Psoas muscle (tissue), 8 donors: Measurements from ENCODE around the gene LZTS2. TPM values are rescaled to one million over a fixed set of nuclear protein-coding genes. Genes with fewer than 3 reads are reported as not detected.

ENCODE experiments used
- ATAC-seq, 4 donors: fragments of 200-7000 bp; cut with Tn5 transposase; one replicate each; pipeline ENCODE4 v1.9.1; 2020; ENCODE audit warnings: moderate library complexity in 3 of 4, mild to moderate bottlenecking in 2 of 4
- DNase-seq, 2 donors: peaks; one replicate each; pipeline ENCODE4 v3.0.0-alpha.2; 2020
- H3K27ac ChIP-seq: fragments of 200-600 bp; one replicate; pipeline ENCODE4 v1.8.0; 2022
- H3K27me3 ChIP-seq, 3 donors: fragments of 200-600 bp in 1 of 3; one replicate each; pipeline versions ENCODE4 v1.6.1 to v1.8.0; 2013 to 2022; ENCODE audit warnings: low read length in 2 of 3, mild to moderate bottlenecking in 2 of 3, moderate library complexity in 1 of 3; ENCODE audit not compliant: insufficient read depth in 3 of 3
- H3K36me3 ChIP-seq, 2 donors: fragments of 200-600 bp in 1 of 2; one replicate each; pipeline versions ENCODE4 v1.6.1 to v1.8.0; 2013 to 2022; ENCODE audit warnings: low read depth in 1 of 2, mild to moderate bottlenecking in 1 of 2, moderate library complexity in 1 of 2; ENCODE audit not compliant: insufficient read depth in 1 of 2
- H3K4me1 ChIP-seq: fragments of 200-600 bp; one replicate; pipeline ENCODE4 v1.8.0; 2022
- H3K4me3 ChIP-seq: fragments of 200-600 bp; one replicate; pipeline ENCODE4 v1.8.0; 2022; ENCODE audit warnings: mild to moderate bottlenecking
- H3K9me3 ChIP-seq: fragments of 200-600 bp; one replicate; pipeline ENCODE4 v1.8.0; 2022
- CTCF ChIP-seq: fragments of 200-600 bp; IDR thresholded peaks from one replicate; pipeline ENCODE4 v1.8.0; 2022; ENCODE audit warnings: antibody characterized with exemption
- WGBS, 3 donors: extraction: QIAGEN DNeasy Blood & Tissue Kit; methylation state at CpG; one replicate each; pipeline versions ENCODE4 v1.1.6 to v1.1.7; 2013; 5-methylcytosine and 5-hydroxymethylcytosine counted together
- intact Hi-C, 2 donors: fragments of 100-400 bp; cut with DNase I; formaldehyde crosslinking; loops; one replicate each; pipeline versions ENCODE4 v1.11.0 to v1.14.2; 2022
- polyA plus RNA-seq, 3 donors: library from polyadenylated mRNA; stranded (reverse); fragments of 200-250 nt; gene quantifications; one replicate each; pipeline ENCODE4 v1.2.3, GENCODE V29; 2013
- total RNA-seq, 4 donors: library from RNA; stranded (reverse); fragmentation: NEBNext Ultra II Directional in 2 of 4; extraction: Animal tissue kit (Norgen Biotek cat#: 25700) in 2 of 4; gene quantifications; one replicate each; pipeline versions ENCODE4 v1.2.1 to v1.2.4, GENCODE V29; 2021 to 2023
- donor health status: healthy with polysubstance abuse.
- donor health status: DM: no; HTN: no; CAD: no; lungs with moderate emphysema.
- donor health status: Bipolar disorder and iron deficiency.
- donor health status: healthy.
- donor health status: DM: yes; HTN: yes; CAD: no.
- donor health status: DM: no; HTN: no; CAD: no.
- donor health status: DM: no; HTN: no; CAD: no.
- donor health status: DM: yes; HTN: yes; CAD: no.

LZTS2 gene
- total and polyA plus RNA-seq, 7 donors = 19.0 to 66.0 (median 24.6) TPM

- intact Hi-C loops = no loop called here
- WGBS, 3 donors = 89 to 100% (median 92%) methylated on average over 1 of the region's 1 CpG
- no peak for DNase-seq
- Histone ChIP-seq H3K9me3 (no peaks in the 10 kb centered on the region), H3K27ac (no peak overlapping the region), H3K4me3 (no peak overlapping the region), H3K36me3 (no peaks in the 10 kb centered on the region), H3K4me1 (peaks cover 9% of the 10 kb centered on the region), H3K27me3 (peaks cover 0 to 16% (median 4%) of the 10 kb centered on the region in 3 donors)
- no peak for ATAC-seq
- no peak for TF ChIP-seq CTCF
These were observed 54.7 kb downstream of the LZTS2 start for GRCh38 chr10:101054351-101054750.

- intact Hi-C loops = no loop called here
- 88 to 93% (median 91%) methylated on average over 5 of the region's 5 CpGs for WGBS, 3 donors
- no peak for DNase-seq
- ATAC-seq = no peak
- no peak for TF ChIP-seq CTCF
- no peak overlapping the region for H3K27ac ChIP-seq
- H3K36me3 ChIP-seq = no peaks in the 10 kb centered on the region
- H3K4me1 ChIP-seq = peaks cover 12% of the 10 kb centered on the region
- no peak overlapping the region for H3K4me3 ChIP-seq
- peaks cover 0 to 11% (median 3%) of the 10 kb centered on the region in 3 donors for H3K27me3 ChIP-seq
- no peaks in the 10 kb centered on the region for H3K9me3 ChIP-seq
These were observed 55.3 kb downstream of the LZTS2 start for GRCh38 chr10:101054876-101055275.

- H3K27me3 ChIP-seq = peaks cover 0 to 6% (median 0%) of the 10 kb centered on the region in 3 donors
- H3K4me3 ChIP-seq = no peak overlapping the region
- no peaks in the 10 kb centered on the region for H3K36me3 ChIP-seq
- intact Hi-C loops = no loop called here
- DNase-seq = no peak
- no peak overlapping the region for H3K27ac ChIP-seq
- WGBS, 3 donors = 77 to 90% (median 86%) methylated on average over 4 of the region's 4 CpGs
- H3K4me1 ChIP-seq = peaks cover 13% of the 10 kb centered on the region
- no peak for TF ChIP-seq CTCF
- no peak for ATAC-seq
- H3K9me3 ChIP-seq = no peaks in the 10 kb centered on the region
These were observed 55.8 kb downstream of the LZTS2 start for GRCh38 chr10:101055411-101055810.

- no peak overlapping the region for H3K4me3 ChIP-seq
- H3K36me3 ChIP-seq = no peaks in the 10 kb centered on the region
- DNase-seq (no peak), ATAC-seq (no peak)
- no peaks in the 10 kb centered on the region for H3K9me3 ChIP-seq
- WGBS, 3 donors = 94 to 98% (median 95%) methylated on average over 4 of the region's 4 CpGs
- H3K4me1 ChIP-seq = peaks cover 8% of the 10 kb centered on the region
- no peaks in the 10 kb centered on the region for H3K27me3 ChIP-seq
- intact Hi-C loops = no loop called here
- no peak overlapping the region for H3K27ac ChIP-seq
- TF ChIP-seq CTCF = no peak
These were observed 57.0 kb downstream of the LZTS2 start for GRCh38 chr10:101056365-101057151.

Other genes with a start within 250 kb of the LZTS2 start
- gene SLF2, start 86.8 kb upstream of the LZTS2 start, total RNA-seq = 10 to 100 TPM; 11.5 to 26.9 (median 21.0) TPM
- gene SLF2, start 86.8 kb upstream of the LZTS2 start, polyA plus RNA-seq = 10 to 100 TPM in 2 of 3 donors, 1 to 10 TPM in 1; 8.0 to 20.3 (median 11.5) TPM
- gene SEMA4G, start 30.3 kb upstream of the LZTS2 start, total RNA-seq = 1 to 10 TPM in 2 of 4 donors, under 1 TPM in 2; 0.74 to 1.4 (median 0.89) TPM
- under 1 TPM; 0.08 to 0.48 (median 0.30) TPM for gene SEMA4G, start 30.3 kb upstream of the LZTS2 start, polyA plus RNA-seq
- gene MRPL43, start 12.3 kb upstream of the LZTS2 start, total RNA-seq = 10 to 100 TPM; 56.6 to 90.1 (median 72.6) TPM
- 100 to 1,000 TPM; 106 to 159 (median 111) TPM for gene MRPL43, start 12.3 kb upstream of the LZTS2 start, polyA plus RNA-seq
- gene TWNK, start 12.3 kb upstream of the LZTS2 start, total RNA-seq = 10 to 100 TPM; 11.0 to 29.0 (median 19.5) TPM
- 10 to 100 TPM; 14.7 to 23.8 (median 22.6) TPM for gene TWNK, start 12.3 kb upstream of the LZTS2 start, polyA plus RNA-seq
- gene PDZD7, start 31.3 kb downstream of the LZTS2 start, total RNA-seq = under 1 TPM in 2 of 4 donors, not detected in 2; 0.08 to 0.54 TPM
- gene PDZD7, start 31.3 kb downstream of the LZTS2 start, polyA plus RNA-seq = under 1 TPM; 0.04 to 0.30 (median 0.06) TPM
- 1 to 10 TPM; 4.4 to 7.0 (median 4.9) TPM for gene SFXN3, start 31.4 kb downstream of the LZTS2 start, total RNA-seq
- gene SFXN3, start 31.4 kb downstream of the LZTS2 start, polyA plus RNA-seq = 1 to 10 TPM; 3.2 to 6.1 (median 4.9) TPM
- gene KAZALD1, start 62.2 kb downstream of the LZTS2 start, total RNA-seq = 10 to 100 TPM in 1 of 4 donors, 1 to 10 TPM in 3; 1.5 to 10.7 (median 5.2) TPM
- gene KAZALD1, start 62.2 kb downstream of the LZTS2 start, polyA plus RNA-seq = 1 to 10 TPM; 1.9 to 3.1 (median 3.0) TPM
- gene TLX1, start 131.5 kb downstream of the LZTS2 start, total RNA-seq = not detected
- not detected for gene TLX1, start 131.5 kb downstream of the LZTS2 start, polyA plus RNA-seq
- 10 to 100 TPM in 1 of 4 donors, 1 to 10 TPM in 3; 6.2 to 12.3 (median 7.5) TPM for gene LBX1, start 229.7 kb downstream of the LZTS2 start, total RNA-seq
- 1 to 10 TPM; 1.8 to 7.9 (median 4.9) TPM for gene LBX1, start 229.7 kb downstream of the LZTS2 start, polyA plus RNA-seq